Measurements from ENCODE around the gene C4orf54.

C4orf54 gene

GRCh38 chr4:99657798-99658197 lies at the start of gene C4orf54:
Gene C4orf54 (minus strand): TSS chr4:99657828. CDS start chr4:99654648, 3,180 bp downstream.
- no peak for DNase-seq

- DNase-seq = no peak
Measured at GRCh38 chr4:99705891-99706290, 48.3 kb upstream of the C4orf54 start.

- no peak for DNase-seq
Measured at GRCh38 chr4:99696801-99697200, 39.2 kb upstream of the C4orf54 start.

- no peak for DNase-seq
Measured at GRCh38 chr4:99693140-99693539, 35.5 kb upstream of the C4orf54 start.

GRCh38 chr4:99690990-99691389 lies 33.4 kb upstream of the C4orf54 start:
- no peak for DNase-seq

GRCh38 chr4:99690472-99690871 lies 32.8 kb upstream of the C4orf54 start:
- no peak for DNase-seq

GRCh38 chr4:99687120-99687519 lies 29.5 kb upstream of the C4orf54 start:
- DNase-seq = no peak

GRCh38 chr4:99685234-99685633 lies 27.6 kb upstream of the C4orf54 start:
- no peak for DNase-seq

GRCh38 chr4:99683895-99684294 lies 26.3 kb upstream of the C4orf54 start:
- no peak for DNase-seq

- no peak for DNase-seq
Measured at GRCh38 chr4:99679976-99680375, 22.3 kb upstream of the C4orf54 start.

GRCh38 chr4:99679204-99679603 lies 21.6 kb upstream of the C4orf54 start:
- DNase-seq = peak; percentile 6

- no peak for DNase-seq
Measured at GRCh38 chr4:99677161-99677560, 19.5 kb upstream of the C4orf54 start.

GRCh38 chr4:99670409-99671073 lies 12.9 kb upstream of the C4orf54 start:
- DNase-seq = no peak

- no peak for DNase-seq
Measured at GRCh38 chr4:99669084-99669483, 11.5 kb upstream of the C4orf54 start.

GRCh38 chr4:99668472-99668871 lies 10.8 kb upstream of the C4orf54 start:
- no peak for DNase-seq

- no peak for DNase-seq
Measured at GRCh38 chr4:99665983-99666382, 8.4 kb upstream of the C4orf54 start.

- no peak for DNase-seq
Measured at GRCh38 chr4:99664716-99665115, 7.1 kb upstream of the C4orf54 start.

- DNase-seq = no peak
Measured at GRCh38 chr4:99661907-99662306, 4.3 kb upstream of the C4orf54 start.

- no peak for DNase-seq
Measured at GRCh38 chr4:99658666-99659065, 1.0 kb upstream of the C4orf54 start.

GRCh38 chr4:99655308-99656081 lies 2.1 kb downstream of the C4orf54 start:
- peak; percentile 56 for DNase-seq

GRCh38 chr4:99654361-99654761 lies 3.3 kb downstream of the C4orf54 start:
- DNase-seq = no peak

GRCh38 chr4:99653916-99654315 lies 3.7 kb downstream of the C4orf54 start:
- no peak for DNase-seq

- no peak for DNase-seq
Measured at GRCh38 chr4:99652596-99653436, 4.8 kb downstream of the C4orf54 start.
